Endothelial cell (in vitro differentiated cells): ENCODE measurements around the gene ZNF182. TPM values are rescaled to one million over a fixed set of nuclear protein-coding genes. Genes with fewer than 3 reads are reported as not detected.
"Not testable (repeated sequence)": the region's sequence is repeated elsewhere in the genome, so short reads cannot be mapped to it uniquely, and the experiment has no call there.

Source experiments
- DNase-seq: peaks from one replicate; pipeline ENCODE4 v3.0.0; 2021; ENCODE audit warnings: low spot score
- H3K27ac Mint-ChIP-seq: one replicate; pipeline ENCODE4 v1.8.0; 2021; ENCODE audit warnings: mixed read lengths, inconsistent platforms; ENCODE audit not compliant: unreplicated experiment
- H3K27me3 Mint-ChIP-seq: one replicate; pipeline ENCODE4 v1.8.0; 2021; ENCODE audit warnings: mild to moderate bottlenecking, moderate library complexity, mixed read lengths, inconsistent platforms; ENCODE audit not compliant: unreplicated experiment
- H3K36me3 Mint-ChIP-seq: one replicate; pipeline ENCODE4 v1.8.0; 2021; ENCODE audit warnings: mild to moderate bottlenecking, low read depth, mixed read lengths, inconsistent platforms; ENCODE audit not compliant: unreplicated experiment
- H3K4me1 Mint-ChIP-seq: one replicate; pipeline ENCODE4 v1.8.0; 2021; ENCODE audit warnings: mild to moderate bottlenecking, mixed read lengths, inconsistent platforms; ENCODE audit not compliant: unreplicated experiment
- H3K4me3 Mint-ChIP-seq: one replicate; pipeline ENCODE4 v1.8.0; 2021; ENCODE audit warnings: mild to moderate bottlenecking, mixed read lengths, inconsistent platforms; ENCODE audit not compliant: unreplicated experiment
- H3K9me3 Mint-ChIP-seq: one replicate; pipeline ENCODE4 v1.8.0; 2021; ENCODE audit warnings: mixed read lengths, inconsistent platforms; ENCODE audit not compliant: unreplicated experiment
- total RNA-seq: library from RNA; stranded (reverse); fragmentation: NEBNext Ultra II Directional; extraction: Animal tissue kit (Norgen Biotek cat#: 25700); gene quantifications from one replicate; pipeline ENCODE4 v1.2.1, GENCODE V29; 2021; ENCODE audit not compliant: unreplicated experiment
- TF ChIP-seq, protein P1 (sequence below): fragments of 200-600 bp; sonication (generic); IDR thresholded peaks from one replicate; pipeline ENCODE4 v1.5.0; 2021; ENCODE audit warnings: antibody characterized with exemption; ENCODE audit not compliant: unreplicated experiment

The ZNF182 gene
- total RNA-seq, 1 donor from 2014 or later = 7.0 TPM

DNA sequence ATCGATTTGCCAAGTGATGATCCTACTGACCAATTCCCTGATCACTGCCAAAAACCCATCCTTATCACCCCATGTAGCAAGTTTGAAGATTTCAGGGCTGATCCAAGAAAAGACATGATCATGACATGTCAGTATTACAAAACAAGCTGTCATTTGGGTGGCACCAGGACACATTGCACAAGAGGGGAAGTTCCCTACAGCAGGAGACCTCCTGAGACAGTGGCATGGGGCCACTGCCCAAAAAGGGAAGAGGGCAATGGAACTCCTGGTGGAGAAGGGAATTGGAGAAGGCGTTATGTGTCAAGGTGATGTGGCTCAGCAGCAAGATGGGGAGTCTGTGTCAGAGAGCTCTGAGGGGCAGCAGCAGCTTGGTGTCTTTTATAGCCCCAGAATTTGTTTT, 43.4 kb downstream of the ZNF182 start:
- no peaks in the 10 kb centered on the region for H3K9me3 Mint-ChIP-seq
- H3K27ac Mint-ChIP-seq = no peak overlapping the region
- H3K4me3 Mint-ChIP-seq = no peak overlapping the region
- no peaks in the 10 kb centered on the region for H3K36me3 Mint-ChIP-seq
- DNase-seq = no peak
- H3K4me1 Mint-ChIP-seq = no peaks in the 10 kb centered on the region
- TF ChIP-seq, protein P1, sequence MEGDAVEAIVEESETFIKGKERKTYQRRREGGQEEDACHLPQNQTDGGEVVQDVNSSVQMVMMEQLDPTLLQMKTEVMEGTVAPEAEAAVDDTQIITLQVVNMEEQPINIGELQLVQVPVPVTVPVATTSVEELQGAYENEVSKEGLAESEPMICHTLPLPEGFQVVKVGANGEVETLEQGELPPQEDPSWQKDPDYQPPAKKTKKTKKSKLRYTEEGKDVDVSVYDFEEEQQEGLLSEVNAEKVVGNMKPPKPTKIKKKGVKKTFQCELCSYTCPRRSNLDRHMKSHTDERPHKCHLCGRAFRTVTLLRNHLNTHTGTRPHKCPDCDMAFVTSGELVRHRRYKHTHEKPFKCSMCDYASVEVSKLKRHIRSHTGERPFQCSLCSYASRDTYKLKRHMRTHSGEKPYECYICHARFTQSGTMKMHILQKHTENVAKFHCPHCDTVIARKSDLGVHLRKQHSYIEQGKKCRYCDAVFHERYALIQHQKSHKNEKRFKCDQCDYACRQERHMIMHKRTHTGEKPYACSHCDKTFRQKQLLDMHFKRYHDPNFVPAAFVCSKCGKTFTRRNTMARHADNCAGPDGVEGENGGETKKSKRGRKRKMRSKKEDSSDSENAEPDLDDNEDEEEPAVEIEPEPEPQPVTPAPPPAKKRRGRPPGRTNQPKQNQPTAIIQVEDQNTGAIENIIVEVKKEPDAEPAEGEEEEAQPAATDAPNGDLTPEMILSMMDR = no peak
- peaks cover 1% of the 10 kb centered on the region for H3K27me3 Mint-ChIP-seq

GRCh38 chrX:47958761-47959342, 44.9 kb downstream of the ZNF182 start:
- TF ChIP-seq, protein P1 = no peak
- H3K4me3 Mint-ChIP-seq = no peak overlapping the region
- H3K36me3 Mint-ChIP-seq = no peaks in the 10 kb centered on the region
- H3K9me3 Mint-ChIP-seq = no peaks in the 10 kb centered on the region
- H3K4me1 Mint-ChIP-seq = no peaks in the 10 kb centered on the region
- peaks cover 1% of the 10 kb centered on the region for H3K27me3 Mint-ChIP-seq
- DNase-seq = no peak
- H3K27ac Mint-ChIP-seq = no peak overlapping the region

- not testable (repeated sequence) for H3K4me1 Mint-ChIP-seq, H3K36me3 Mint-ChIP-seq, H3K9me3 Mint-ChIP-seq
Observed at GRCh38 chrX:47958206-47958605, 45.6 kb downstream of the ZNF182 start.

GRCh38 chrX:47956016-47956415, 47.8 kb downstream of the ZNF182 start:
- no peaks in the 10 kb centered on the region for H3K9me3 Mint-ChIP-seq
- H3K27ac Mint-ChIP-seq = no peak overlapping the region
- TF ChIP-seq, protein P1 = no peak
- no peaks in the 10 kb centered on the region for H3K36me3 Mint-ChIP-seq
- H3K4me3 Mint-ChIP-seq = no peak overlapping the region
- no peaks in the 10 kb centered on the region for H3K4me1 Mint-ChIP-seq
- peaks cover 1% of the 10 kb centered on the region for H3K27me3 Mint-ChIP-seq
- no peak for DNase-seq

More at GRCh38 chrX:47958206-47958605, 45.6 kb downstream of the ZNF182 start:
- H3K27ac Mint-ChIP-seq, H3K27me3 Mint-ChIP-seq, H3K4me3 Mint-ChIP-seq, DNase-seq: not testable (repeated sequence)

DNA sequence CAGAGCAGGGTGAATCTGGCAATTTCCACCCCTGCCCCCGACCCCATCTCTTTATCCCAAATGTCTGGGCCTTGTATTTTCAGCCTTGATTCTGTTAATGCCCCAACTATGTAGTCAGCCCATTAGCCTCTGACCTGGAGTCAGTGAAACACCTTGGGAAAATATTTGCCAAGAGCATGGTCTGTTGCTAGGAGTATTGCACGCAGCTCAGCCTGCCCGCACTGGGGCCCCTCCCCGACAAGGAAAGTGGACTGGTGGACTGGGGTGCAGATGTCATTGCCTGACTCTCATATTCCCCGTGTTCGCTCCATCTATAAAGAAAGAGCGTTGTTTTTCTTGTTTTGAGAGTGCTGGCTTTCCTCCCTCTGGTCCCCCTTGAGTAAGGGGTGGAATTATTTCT, 48.5 kb downstream of the ZNF182 start:
- H3K9me3 Mint-ChIP-seq, H3K36me3 Mint-ChIP-seq, H3K27ac Mint-ChIP-seq, H3K27me3 Mint-ChIP-seq, H3K4me3 Mint-ChIP-seq, DNase-seq, H3K4me1 Mint-ChIP-seq: not testable (repeated sequence)

DNA sequence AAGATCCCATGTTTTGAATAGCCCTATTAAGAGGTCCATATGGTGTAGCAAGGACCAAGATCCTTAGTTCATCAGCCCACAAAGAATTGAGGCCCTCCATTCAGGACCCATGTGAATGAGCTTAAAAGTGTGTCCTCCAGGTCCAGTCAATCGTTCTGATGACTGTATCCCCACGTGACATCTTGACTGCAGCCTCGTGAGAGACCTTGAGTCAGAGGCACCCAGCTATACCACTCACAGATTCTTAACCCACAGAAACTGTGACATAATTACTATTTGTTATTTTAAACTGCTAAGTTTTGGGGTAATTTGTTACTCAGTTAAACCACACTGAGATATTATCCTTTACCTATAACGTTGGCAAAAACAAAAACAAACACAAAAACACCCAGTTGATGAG, 62.4 kb downstream of the ZNF182 start:
- H3K27ac Mint-ChIP-seq = no peak overlapping the region
- no peak overlapping the region for H3K4me3 Mint-ChIP-seq
- no peaks in the 10 kb centered on the region for H3K36me3 Mint-ChIP-seq
- no peaks in the 10 kb centered on the region for H3K27me3 Mint-ChIP-seq
- H3K9me3 Mint-ChIP-seq = no peaks in the 10 kb centered on the region
- TF ChIP-seq, protein P1 = no peak
- no peak for DNase-seq
- H3K4me1 Mint-ChIP-seq = no peaks in the 10 kb centered on the region
